GM19099 (cell line): ENCODE data around the gene C2CD5.

Source experiments
- POLR2A ChIP-seq: IDR thresholded peaks from 3 replicates; pipeline ENCODE4 v1.6.1; 2011; ENCODE audit warnings: low read depth; ENCODE audit not compliant: insufficient read length; ENCODE audit errors: extremely low read depth

The C2CD5 gene

DNA sequence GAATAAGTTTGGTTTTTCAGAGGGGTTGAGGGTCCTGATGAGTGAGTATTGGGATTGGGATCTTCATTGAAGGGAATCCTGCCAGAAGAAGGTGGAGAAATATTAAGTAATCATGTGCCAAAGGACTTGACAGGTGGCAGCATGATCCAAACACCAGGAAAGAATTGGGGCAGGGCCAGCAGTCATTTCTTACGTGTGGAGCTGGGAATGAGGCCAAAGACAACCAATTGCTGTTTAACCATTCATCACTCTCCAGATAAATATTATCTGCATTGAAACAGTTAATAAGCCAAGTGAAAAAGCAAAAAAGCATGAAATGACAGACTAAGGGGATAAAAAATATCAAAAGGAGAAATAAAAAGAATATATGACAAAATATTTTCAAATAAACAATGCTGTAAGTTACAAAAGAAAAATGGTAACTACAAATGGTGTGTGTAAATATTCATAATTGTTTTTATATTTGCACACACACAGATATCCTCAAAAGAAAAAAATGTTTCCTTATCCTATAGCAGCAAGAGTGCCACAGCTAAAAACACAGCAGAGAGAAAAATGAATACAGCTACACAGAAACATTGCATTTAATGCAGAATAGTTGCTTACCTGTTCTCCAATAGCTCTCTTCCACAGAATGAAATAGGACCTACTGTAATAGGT, 26.2 kb downstream of the C2CD5 start:
- no peak for TF ChIP-seq POLR2A

DNA sequence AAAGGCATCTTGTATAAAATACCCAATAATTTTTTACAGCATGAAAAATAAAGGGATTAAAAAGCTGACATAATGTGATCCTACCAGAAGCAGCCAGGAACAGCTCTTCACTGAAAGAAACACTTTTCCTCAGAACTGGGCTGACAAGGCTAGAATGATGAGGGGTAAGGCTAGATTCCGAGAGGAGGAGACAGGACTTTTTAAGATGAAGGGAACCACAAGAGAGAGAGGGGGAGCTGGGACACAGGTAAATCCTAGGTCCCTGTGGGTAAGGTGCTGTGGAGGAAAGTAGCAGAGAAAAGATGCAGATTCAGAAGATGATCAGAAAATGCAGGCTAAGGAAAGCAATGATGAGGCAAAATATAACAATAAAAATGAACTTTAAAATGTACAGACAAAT, 29.5 kb downstream of the C2CD5 start:
- no peak for TF ChIP-seq POLR2A

DNA sequence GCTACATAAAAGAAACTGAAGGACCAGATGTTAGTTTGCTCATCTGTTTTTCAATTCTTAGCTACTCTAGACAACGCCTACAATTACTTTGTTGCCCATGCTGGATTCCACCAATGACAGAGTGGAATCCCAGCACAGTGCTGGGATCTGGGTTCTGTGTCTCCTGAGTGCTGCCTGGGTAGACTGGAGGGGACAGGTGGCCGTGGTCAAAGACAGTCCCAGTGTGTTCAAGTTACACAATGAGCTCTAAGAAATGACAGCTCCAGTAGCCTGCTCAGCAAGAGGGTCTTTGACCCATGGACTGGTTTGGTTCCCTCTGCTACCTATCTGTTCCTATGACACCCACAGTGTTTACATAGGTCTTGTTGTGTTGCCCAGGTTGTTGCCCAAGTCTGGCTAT, 38.5 kb downstream of the C2CD5 start:
- no peak for TF ChIP-seq POLR2A

DNA sequence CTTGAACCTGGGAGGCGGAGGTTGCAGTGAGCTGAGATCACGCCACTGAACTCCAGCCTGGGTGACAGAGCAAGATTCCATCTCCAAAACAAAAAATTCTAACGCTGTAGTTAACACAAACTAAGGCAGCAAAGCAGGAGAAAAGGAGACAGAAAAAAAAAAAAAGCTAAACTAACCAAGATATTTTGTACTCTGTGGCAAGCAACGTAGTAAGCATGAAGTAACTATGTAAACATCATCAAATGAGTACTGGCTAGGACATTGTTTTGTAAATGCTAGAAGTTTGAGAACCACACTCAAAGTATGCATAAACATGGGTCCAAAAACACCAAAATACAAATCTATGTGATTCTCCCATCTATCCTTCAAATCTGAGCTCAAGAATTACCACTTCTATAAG, 44.2 kb downstream of the C2CD5 start:
- TF ChIP-seq POLR2A, result no peak

DNA sequence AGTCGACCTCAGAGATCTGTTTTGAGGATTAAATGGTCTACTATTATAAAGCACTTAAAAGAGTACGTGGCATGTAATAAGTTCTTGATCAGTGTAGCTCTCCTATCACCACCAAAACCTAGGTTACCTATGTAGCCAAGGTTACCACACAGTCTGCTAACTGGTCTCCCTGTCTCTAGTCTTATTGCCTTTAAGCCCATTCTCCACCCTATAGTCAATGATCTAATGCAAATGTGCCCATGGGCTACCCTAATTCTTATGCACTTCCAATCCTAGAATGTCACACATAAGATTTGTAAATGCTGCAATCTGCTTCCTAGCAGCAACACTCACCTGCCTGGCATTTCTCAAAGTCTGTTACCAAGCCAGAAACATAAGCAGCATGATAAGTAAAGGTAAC, 44.9 kb downstream of the C2CD5 start:
- TF ChIP-seq POLR2A, result no peak

DNA sequence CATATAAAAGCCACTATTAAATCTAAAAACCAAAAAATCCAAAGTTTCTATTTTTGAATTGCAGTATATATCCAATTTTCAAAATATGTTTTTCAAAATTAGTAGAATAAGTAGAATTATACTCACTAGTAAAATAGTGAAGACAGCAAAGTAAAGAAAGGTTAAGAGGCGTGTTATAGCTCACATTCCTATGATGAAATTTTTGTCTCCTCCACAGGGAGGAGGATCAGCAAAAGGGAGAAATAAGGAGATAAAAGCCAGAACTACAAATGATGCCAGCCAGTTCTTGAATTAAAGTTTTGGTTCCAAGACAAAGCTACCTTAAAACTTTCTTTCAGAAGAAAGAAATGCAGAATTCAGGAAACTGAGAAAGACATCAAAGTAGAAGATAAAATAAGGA, 50.0 kb downstream of the C2CD5 start:
- TF ChIP-seq POLR2A, result no peak

DNA sequence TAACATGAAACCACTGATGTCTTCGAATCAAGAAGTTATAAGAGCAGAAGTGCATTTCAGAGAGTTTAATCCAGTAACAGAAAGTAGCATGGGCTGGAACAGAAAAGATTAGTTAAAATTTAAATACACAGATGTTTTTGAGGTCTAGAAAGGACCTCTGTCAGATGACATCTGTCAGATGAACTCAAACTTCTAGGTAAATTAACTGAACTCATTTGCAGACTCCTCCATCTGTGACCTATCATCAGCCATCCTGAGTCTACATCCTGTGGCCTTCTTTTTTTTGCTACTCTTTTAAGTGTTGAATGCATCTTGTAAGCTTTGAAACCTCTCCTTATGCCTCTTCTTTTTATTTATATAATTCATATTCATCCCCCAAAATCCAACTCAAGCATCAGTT, 53.3 kb downstream of the C2CD5 start:
- TF ChIP-seq POLR2A, result no peak

DNA sequence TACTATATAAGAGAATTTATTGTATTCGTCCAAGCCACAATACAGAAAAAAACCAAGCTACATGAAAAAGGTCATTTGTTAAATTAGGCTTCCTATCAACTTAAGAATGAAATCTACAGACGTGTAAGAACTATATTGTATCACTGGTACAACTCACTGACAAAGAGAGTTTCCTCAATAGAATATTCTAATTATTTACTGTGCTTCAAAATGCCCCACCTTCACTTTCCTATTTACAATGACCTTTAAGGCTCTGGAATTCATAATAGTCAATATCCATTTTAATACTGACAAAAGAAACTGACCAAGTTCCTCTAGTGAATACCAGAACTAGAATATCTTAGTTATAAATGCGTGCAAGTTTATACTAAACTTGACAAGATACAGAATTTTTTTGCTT, 55.9 kb downstream of the C2CD5 start:
- no peak for TF ChIP-seq POLR2A

DNA sequence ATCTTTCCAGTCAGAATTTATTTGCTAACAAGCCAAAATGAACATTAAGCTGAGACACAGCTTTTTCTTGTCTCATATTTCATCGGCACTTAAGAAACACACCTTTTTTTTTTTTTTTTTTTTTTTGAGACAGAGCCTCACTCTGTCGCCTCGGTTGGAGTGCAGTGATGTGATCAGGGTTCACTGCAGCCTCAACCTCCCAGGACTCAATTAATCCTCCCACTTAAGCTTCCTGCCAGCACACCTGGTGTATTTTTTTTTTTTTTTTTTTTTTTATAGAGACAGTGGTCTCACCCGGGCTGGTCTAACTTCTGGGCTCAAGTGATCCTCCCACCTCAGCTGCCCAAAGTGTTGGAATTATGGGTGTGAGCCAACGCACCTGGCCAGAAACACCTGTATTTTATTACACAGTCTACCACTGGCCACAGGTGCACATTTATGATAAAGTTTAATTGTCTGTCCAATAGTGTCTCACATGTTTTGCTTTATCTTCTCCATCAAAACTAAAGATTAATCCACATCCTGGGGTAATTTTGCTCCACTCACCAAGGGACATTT, 62.7 kb downstream of the C2CD5 start:
- no peak for TF ChIP-seq POLR2A

DNA sequence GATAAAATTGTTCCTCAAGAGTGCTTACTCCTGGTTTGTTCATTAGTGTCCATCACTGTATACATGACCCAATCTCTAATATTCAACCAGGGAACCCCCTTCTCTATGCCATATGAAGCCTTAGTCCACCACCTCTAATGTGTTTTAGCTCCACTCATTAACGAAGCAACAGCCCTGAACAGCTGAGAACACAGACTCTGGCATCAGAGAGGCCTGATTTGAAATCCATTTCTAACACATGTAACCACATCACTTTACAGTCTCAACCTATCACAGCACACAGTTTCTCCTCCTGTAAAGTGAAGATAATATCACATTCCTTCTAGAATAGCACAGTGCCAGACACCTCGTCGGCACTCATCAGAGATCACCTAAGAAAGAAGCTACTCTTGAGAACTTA, 64.3 kb downstream of the C2CD5 start:
- TF ChIP-seq POLR2A, result no peak

DNA sequence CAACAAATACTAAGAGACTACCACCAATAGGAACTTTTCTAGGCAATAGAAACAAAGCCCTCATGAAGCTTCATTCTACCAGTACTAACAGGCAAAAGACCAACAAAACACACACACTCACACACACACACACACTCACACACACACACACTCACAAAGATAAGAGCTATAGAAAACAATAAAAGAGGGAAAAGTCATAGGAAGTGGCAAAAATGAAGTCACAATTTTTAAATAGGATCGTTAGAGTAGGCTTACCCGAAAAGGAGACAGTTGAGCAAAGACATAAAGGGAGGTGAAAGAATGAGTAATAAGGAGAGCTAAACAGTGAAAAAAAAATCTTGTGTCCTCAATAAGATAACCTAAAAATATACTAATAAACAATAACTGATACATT, 66.5 kb downstream of the C2CD5 start:
- no peak for TF ChIP-seq POLR2A

DNA sequence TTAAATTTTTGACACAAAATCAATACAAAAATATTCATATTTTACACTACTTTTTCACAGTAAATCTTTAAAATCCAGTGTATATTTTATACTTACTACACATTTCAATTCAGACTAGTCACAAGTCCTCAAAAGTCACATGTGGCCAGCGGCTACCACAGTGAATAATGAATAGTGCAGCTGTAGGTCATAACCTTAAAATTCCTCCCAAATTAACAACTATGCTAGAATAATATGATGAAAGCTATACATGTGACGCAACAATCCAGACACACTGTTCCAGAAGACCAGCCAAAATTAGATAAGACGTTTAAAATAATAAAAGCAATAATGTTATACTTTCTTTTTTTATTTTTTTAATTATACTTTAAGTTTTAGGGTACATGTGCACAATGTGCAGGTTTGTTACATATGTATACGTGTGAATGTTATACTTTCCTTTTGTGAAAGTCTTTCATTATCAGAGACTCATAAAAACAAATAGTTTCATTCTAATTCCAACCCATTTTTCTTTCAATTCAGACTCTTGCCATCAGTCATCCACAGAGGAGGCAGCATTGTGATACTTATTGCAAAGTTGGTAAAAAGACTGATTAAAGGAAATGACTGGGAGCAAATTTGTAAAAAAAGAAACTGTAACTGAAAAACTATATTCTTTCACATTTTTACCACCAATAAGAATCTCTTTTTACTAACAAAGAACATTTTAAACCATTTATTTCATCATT, 67.0 kb downstream of the C2CD5 start:
- no peak for TF ChIP-seq POLR2A

DNA sequence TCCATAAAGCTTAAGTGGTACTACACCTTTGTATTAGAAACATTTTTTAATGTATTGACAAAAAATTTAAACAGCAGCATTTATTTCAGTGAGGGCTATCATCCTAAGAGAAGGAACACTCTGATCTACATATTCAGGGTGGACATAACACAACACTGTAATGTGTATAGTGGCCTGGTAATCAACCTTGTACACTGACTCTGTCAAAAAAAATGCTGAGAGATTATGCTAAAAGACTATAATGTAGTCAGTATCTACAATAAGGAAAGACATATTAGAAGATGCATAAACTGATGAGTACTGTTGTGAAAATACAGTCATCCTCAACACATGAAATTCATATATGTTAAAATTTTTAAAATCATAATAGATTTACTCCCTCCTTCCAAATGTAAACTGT, 68.2 kb downstream of the C2CD5 start:
- TF ChIP-seq POLR2A, result no peak

DNA sequence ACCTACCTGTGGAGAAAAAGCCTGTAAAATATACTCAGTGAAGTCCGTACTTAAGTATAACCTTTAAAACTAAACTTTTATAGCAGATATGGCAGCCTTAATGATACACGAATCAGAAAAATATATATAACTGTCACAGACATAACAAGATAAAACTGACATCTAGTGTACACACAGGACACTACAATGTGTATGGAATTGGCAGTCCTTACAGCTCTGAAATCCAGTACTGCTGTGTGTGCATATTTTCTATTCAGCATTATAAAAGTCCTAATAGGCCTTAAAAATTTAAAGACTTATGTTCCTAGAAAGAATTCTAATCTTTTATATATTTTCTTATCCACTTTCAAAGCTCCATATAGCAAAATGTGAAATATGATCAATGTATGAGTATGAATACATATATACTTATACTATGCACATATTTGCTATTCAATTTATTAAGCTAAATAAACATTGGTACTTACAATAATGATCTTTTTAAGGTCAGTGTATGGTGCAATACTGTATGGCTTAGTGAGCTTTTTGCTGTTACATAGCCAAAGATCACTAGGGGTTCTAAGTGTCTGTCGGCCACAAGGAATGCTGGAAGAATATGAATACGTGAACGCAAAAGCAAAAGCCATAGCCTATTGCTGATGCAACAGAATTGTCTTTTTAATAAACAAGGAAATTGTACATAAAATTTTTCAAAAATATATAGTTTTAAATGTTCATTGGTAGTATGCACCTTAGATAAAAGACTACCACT, 69.2 kb downstream of the C2CD5 start:
- no peak for TF ChIP-seq POLR2A

DNA sequence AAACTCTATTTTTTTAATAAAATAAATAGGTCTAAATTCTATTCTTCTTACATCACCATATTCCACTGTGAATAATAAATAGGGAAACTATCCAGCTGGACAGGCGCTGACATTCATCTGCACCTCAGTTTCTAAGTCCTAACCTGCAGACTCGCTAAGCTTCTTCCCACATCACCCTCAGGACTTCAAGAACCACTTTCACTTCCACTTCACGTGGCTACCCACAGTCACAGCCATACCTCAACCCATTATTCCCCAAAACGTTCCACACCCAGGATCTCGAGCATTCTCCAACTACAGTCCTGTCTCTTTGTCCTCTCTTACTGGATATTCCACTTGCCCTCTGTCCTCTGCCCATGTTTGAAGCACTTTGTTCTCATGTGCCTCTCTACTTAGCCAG, 71.1 kb downstream of the C2CD5 start:
- TF ChIP-seq POLR2A, result no peak

DNA sequence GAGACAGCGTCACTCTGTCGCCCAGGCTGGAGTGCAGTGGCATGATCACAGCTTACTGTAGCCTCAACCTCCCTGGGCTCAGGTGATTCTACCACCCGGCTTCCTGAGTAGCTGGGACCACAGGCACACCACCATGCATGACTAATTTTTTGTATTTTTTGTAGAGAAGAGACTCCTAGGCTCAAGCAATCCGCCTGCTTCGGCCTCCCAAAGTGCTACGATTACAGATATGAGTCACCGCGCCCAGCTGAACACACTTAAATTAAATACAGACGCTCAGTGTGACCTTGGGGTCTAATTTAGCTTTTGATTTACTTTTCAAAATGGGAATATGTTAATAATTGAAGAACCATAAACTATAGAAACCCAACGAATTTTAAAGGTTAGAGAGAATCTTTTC, 77.2 kb downstream of the C2CD5 start:
- no peak for TF ChIP-seq POLR2A
